Measurements from ENCODE around the gene PTBP2.
"Not testable (repeated sequence)": the region's sequence is repeated elsewhere in the genome, so short reads cannot be mapped to it uniquely, and the experiment has no call there.

The PTBP2 gene

GRCh38 chr1:96730574-96731298 is 9.2 kb downstream of the PTBP2 start:
- no peak for DNase-seq (ENCODE audit: low read depth)

- DNase-seq (ENCODE audit: low read depth), result no peak
These were observed 19.8 kb downstream of the PTBP2 start for GRCh38 chr1:96741335-96741734.

- DNase-seq (ENCODE audit: low read depth), result no peak
These were observed 25.1 kb downstream of the PTBP2 start for GRCh38 chr1:96746440-96747420.

GRCh38 chr1:96747565-96747964 is 26.0 kb downstream of the PTBP2 start:
- DNase-seq (ENCODE audit: low read depth), result no peak

- DNase-seq (ENCODE audit: low read depth), result no peak
These were observed 26.5 kb downstream of the PTBP2 start for GRCh38 chr1:96748078-96748477.

GRCh38 chr1:96749618-96750017 is 28.0 kb downstream of the PTBP2 start:
- no peak for DNase-seq (ENCODE audit: low read depth)

GRCh38 chr1:96752394-96752793 is 30.8 kb downstream of the PTBP2 start:
- no peak for DNase-seq (ENCODE audit: low read depth)

- DNase-seq (ENCODE audit: low read depth), result no peak
These were observed 35.2 kb downstream of the PTBP2 start for GRCh38 chr1:96756789-96757188.

GRCh38 chr1:96762586-96762985 is 41.0 kb downstream of the PTBP2 start:
- not testable (repeated sequence) for DNase-seq (ENCODE audit: low read depth)

GRCh38 chr1:96763514-96763913 is 41.9 kb downstream of the PTBP2 start:
- no peak for DNase-seq (ENCODE audit: low read depth)

GRCh38 chr1:96764469-96764868 is 42.9 kb downstream of the PTBP2 start:
- DNase-seq (ENCODE audit: low read depth), result no peak

GRCh38 chr1:96771847-96772246 is 50.3 kb downstream of the PTBP2 start:
- DNase-seq (ENCODE audit: low read depth), result no peak

GRCh38 chr1:96772349-96772748 is 50.8 kb downstream of the PTBP2 start:
- DNase-seq (ENCODE audit: low read depth), result no peak

- no peak for DNase-seq (ENCODE audit: low read depth)
These were observed 51.4 kb downstream of the PTBP2 start for GRCh38 chr1:96772972-96773371.

GRCh38 chr1:96782206-96782605 is 60.6 kb downstream of the PTBP2 start:
- no peak for DNase-seq (ENCODE audit: low read depth)

GRCh38 chr1:96782856-96783255 is 61.3 kb downstream of the PTBP2 start:
- no peak for DNase-seq (ENCODE audit: low read depth)

- no peak for DNase-seq (ENCODE audit: low read depth)
These were observed 69.0 kb downstream of the PTBP2 start for GRCh38 chr1:96790599-96790998.

- DNase-seq (ENCODE audit: low read depth), result no peak
These were observed 70.6 kb downstream of the PTBP2 start for GRCh38 chr1:96792220-96792619.

GRCh38 chr1:96801696-96802095 is 80.1 kb downstream of the PTBP2 start:
- not testable (repeated sequence) for DNase-seq (ENCODE audit: low read depth)

GRCh38 chr1:96804648-96805047 is 83.1 kb downstream of the PTBP2 start:
- no peak for DNase-seq (ENCODE audit: low read depth)

- DNase-seq (ENCODE audit: low read depth), result no peak
These were observed 86.6 kb downstream of the PTBP2 start for GRCh38 chr1:96808191-96808590.

- no peak for DNase-seq (ENCODE audit: low read depth)
These were observed 94.3 kb downstream of the PTBP2 start for GRCh38 chr1:96815914-96816313.

- no peak for DNase-seq (ENCODE audit: low read depth)
These were observed 98.5 kb downstream of the PTBP2 start for GRCh38 chr1:96820107-96820506.
